SKM-1 (cell line): Measurements from ENCODE around the gene TRIM54.

Experiments
- DNase-seq: peaks from one replicate; lab custom pipeline; 2025; ENCODE audit not compliant: unreplicated experiment; lab: John Stamatoyannopoulos, UW

The TRIM54 gene

DNA sequence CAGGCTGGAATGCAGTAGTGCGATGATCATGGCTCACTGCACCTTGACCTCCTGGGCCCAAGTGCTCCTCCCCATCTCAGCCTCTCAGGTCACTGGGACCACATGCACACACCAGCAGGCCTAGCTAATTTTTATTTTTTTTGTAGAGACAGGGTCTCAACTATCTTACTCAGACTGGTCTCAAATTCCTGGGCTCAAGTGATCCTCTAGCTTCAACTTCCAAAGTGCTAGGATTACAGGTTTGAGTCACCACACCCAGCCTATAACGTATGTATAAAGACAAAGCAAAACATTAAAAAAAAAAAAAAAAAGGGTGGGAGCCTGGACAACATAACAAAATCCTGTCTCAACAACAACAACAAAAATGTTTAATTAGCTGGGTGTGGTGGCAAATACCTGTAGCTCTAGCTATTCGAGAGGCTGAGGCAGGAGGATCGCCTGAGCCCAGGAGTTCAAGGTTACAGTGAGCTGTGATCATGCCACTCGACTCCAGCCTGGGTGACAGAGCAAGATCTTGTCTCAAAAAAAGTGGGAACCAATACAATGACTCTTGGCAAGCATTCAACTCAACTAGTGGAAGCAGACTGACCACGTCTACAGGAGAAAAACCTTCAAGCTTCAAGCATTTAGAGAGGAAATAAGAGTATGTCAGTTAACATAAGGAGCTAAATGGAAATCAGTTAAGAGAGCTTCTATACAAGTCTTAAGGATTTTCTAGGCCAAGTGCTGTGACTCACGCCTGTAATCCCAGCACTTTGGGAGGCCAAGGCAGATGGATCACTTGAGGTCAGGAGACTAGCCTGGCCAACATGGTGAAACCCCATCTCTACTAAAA is 71.8 kb downstream of the TRIM54 start:
- DNase-seq = no peak

- no peak for DNase-seq
Observed at GRCh38 chr2:27354597-27354927, 72.3 kb downstream of the TRIM54 start.

- no peak for DNase-seq
Observed at GRCh38 chr2:27356056-27356381, 73.8 kb downstream of the TRIM54 start.

DNA sequence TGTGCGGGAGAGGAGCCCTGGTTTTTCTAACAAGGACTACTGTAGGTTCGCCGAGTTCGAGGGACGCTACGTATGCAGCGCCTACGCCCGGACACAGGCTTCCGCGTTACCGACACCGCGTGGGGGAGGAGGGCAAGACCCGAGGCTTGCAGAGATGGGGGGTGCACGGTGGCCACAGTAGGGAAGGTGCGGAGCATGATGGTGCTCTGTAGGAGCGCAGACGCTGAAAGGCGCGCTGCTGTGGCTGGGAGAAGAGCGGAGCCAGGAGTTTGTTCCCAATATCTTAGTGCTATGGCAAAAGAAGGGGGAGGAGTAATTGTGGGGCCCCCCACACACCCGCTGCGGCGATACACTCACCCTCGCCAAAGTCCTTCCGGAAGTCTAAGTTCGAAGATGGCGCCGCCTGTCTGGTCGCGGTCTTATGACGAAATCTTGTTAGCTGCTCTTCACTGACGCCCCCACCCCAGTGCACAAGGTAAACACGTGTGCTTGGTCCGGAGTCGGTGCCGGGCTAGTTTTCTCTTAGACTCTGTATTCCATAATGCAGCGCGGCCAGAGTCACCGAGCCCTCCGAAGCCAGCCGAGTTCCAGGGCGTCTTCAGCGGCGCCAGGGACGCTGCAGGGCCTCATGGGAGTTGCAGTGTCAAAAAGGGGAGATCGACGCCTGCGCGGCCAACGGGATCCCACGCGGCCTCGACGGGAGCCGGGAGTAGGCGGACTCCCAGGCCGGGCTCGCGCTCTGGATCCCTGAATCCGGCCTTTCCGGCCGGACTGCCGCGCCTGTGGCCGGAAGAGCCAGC is 74.4 kb downstream of the TRIM54 start, which contains the start of gene GTF3C2:
TSS of gene GTF3C2 (minus strand) at position 383 of the 800 bp plus-strand sequence. CDS start 13,210 bp downstream, outside the sequence.
- peak; percentile 91 for DNase-seq
